ENCODE results near the gene SLC31A1.

The SLC31A1 gene

DNA sequence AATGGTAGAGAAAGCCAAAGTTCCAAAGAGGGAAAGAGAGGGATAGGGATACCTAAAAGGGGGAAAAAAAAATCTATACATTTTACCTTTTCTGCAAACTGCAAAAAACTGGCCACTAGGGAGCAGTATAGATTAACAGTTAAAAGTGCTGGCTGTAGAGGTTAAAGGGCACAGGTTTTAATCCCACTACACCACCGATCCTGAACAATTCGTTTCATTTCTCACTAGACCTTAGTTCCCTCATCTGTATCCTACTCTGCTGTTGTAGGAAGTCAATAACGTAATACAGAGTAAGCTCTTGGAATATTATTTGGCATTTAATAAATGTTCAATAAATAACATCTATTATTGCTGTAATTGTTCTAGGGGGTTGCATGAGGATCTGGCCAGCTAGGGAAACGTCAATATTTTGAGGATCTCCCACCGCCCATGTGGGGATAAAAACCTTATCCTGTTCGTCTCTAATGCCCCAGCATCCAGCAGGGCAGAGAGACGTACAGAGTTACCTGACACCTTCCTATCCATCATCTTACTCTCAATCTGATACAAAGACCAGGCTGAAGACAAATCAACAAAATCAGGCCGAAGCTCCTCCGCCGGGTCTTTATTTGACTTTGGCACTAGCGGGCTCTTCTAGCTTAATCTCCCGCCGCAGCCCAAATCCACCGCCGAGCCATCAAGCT, 53.3 kb downstream of the SLC31A1 start:
- peak overlapping the region; percentile 88 for H3K4me3 ChIP-seq (ENCODE audit: low read depth, low read length)
- peak; percentile 52; the same call in 1 of the 2 replicates for TF ChIP-seq CTCF (IDR thresholded peaks at IDR 0.05; ENCODE audit: borderline replicate concordance, insufficient read depth, low read depth, low read length)

DNA sequence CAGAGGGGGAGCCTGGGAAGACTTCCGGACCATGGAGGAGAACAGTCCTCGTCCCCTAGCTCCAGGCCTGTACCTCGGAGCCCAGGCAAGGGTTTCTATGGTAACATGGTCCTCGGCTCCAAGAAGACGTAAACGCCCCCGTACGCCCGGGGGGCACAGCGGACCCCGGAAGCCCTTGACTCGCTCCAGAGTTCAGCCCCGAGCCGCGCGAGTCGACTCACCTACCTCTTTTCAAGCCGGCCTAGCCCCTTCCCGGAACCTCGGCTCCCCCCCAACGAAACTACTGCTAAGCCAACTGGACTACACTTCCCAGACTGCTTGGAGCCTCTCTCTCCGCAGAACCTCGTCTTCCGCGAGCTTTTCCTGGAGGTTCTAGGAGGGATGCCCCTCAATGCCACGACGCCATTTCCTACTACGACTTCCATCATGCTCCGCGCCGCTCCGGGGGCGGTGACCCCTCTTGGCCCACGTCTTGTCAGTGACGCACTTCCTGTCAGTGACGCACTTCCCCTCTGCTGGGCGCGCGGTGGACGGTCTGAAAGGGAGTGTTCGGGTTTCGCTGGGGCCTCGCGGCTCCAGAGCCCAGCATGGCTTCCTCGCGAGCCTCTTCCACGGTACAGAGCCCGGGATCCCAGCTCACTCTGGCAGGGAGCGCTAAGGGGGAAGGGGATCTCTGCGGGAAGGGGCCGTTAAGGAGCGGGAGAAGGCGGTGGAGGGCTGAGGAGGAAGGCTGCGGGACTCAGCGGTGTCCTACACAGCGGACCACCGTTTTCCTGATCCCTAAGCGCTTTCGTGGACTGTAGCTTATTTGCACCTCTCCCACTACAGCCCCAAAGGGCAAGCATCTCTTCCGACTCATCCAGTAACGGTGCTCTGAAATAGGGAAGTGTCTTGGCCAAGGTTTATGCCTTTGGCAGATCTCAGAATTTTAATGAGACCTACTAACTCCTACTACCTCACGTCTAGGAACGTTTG, 54.1 kb downstream of the SLC31A1 start, which contains the start of the genes CDC26 and PRPF4:
Gene CDC26, minus strand, starts transcription at position 416 of the 975 bp plus-strand sequence. CDS start 3,065 bp downstream, outside the sequence.
Gene PRPF4, plus strand, starts transcription at position 502 of the 975 bp plus-strand sequence. Its CDS starts 86 bp downstream, at position 588.
- TF ChIP-seq CTCF (IDR thresholded peaks at IDR 0.05; ENCODE audit: borderline replicate concordance, insufficient read depth, low read depth, low read length), result no peak
- H3K4me3 ChIP-seq (ENCODE audit: low read depth, low read length), result peak within 1 kb of the TSS; percentile 88

DNA sequence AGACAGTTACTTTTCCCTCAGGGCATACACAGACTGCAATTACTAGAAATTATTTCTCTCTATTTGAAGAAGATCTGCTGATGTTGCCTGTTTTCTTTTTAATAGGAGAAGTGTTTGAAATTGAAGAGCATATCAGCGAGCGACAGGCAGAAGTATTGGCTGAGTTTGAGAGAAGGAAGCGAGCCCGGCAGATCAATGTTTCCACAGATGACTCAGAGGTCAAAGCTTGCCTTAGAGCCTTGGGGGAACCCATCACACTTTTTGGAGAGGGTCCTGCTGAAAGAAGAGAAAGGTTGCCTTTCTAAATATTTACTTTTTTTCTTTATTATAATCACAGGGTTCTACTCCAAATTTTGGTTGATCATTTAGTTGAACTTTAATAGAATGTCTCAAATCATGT, 57.5 kb downstream of the SLC31A1 start:
- no peak overlapping the region for H3K4me3 ChIP-seq (ENCODE audit: low read depth, low read length)
- no peak for TF ChIP-seq CTCF (IDR thresholded peaks at IDR 0.05; ENCODE audit: borderline replicate concordance, insufficient read depth, low read depth, low read length)

- no peak for TF ChIP-seq CTCF (IDR thresholded peaks at IDR 0.05; ENCODE audit: borderline replicate concordance, insufficient read depth, low read depth, low read length)
- H3K4me3 ChIP-seq (ENCODE audit: low read depth, low read length), result no peak overlapping the region
Measured at GRCh38 chr9:113281356-113281755, 60.0 kb downstream of the SLC31A1 start.

GRCh38 chr9:113289091-113289490, 67.7 kb downstream of the SLC31A1 start:
- no peak for TF ChIP-seq CTCF (IDR thresholded peaks at IDR 0.05; ENCODE audit: borderline replicate concordance, insufficient read depth, low read depth, low read length)
- no peak overlapping the region for H3K4me3 ChIP-seq (ENCODE audit: low read depth, low read length)

DNA sequence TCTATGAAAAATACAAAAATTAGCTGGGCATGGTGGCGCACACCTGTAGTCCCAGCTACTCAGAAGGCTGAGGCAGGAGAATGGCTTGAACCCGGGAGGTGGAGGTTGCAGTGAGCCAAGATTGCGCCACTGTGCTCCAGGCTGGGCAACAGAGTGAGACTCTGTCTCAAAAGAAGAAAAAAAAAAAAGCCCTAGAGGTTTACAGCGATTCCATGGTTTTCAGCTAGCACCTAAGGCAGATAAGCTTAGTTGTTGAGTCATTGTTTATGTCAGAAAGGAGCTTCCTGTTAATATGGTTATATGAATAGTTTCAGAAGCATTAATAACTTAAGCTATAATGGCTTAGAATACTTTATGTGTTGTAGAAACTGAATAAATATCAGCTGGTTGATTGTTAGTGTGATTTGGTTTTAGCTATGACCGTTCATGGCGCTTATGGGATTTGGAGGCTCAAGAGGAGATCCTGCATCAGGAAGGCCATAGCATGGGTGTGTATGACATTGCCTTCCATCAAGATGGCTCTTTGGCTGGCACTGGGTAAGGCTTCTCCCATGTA, 68.8 kb downstream of the SLC31A1 start:
- TF ChIP-seq CTCF (IDR thresholded peaks at IDR 0.05; ENCODE audit: borderline replicate concordance, insufficient read depth, low read depth, low read length), result no peak
- no peak overlapping the region for H3K4me3 ChIP-seq (ENCODE audit: low read depth, low read length)

Data from GM12875 (cell line).